Measurements from ENCODE around the gene BTG1.

BTG1 gene

DNA sequence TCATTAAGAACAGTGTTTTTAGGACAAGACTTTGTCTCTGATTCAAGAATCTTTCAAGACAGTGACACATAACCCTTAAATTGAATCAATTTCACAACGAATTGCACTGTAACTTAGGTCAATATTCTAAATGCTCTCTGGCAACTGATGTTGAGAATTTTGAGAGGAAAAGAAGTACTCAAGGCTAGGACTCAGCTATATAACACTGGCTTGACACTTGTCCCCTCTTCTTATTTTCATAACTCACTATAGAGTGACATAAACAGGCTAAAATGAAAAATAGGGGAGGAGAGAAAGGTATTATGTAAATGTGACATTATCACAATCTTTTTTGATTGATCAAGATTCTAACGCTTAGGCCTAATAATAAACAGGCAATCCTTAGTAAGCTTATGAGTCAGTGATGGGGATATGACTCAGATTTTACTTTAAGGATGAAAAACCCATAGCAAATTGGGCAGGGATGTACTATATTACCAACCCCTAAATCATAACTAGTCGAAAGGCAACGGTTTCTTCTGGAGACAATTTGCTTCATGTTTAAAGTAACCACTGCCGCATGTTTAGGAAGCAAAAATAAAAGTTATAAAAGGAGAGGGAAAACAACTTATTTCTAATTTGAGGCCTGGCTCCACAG lies 10.9 kb downstream of the BTG1 start:
- Histone ChIP-seq H3K36me3 (replicated peaks) (no peaks in the 10 kb centered on the region), H3K4me3 (no peak overlapping the region), H3K9me3 (no peaks in the 10 kb centered on the region), H3K4me1 (peaks cover 39% of the 10 kb centered on the region), H3K27me3 (ENCODE audit: low read depth) (0 out of 2 replicates have a peak, but pooled peaks cover 3% of the 10 kb centered on the region)
- DNase-seq (ENCODE audit: low spot score in 2 of 2), result no peak
- in situ Hi-C loops (cut with MboI; ENCODE audit: low sequenced_read_pairs), result no loop called here

- no peak for DNase-seq (ENCODE audit: low spot score in 2 of 2)
- Histone ChIP-seq H3K36me3 (replicated peaks) (no peaks in the 10 kb centered on the region), H3K4me3 (no peak overlapping the region), H3K4me1 (peaks cover 32% of the 10 kb centered on the region), H3K27me3 (ENCODE audit: low read depth) (0 out of 2 replicates have a peak, but pooled peaks cover 3% of the 10 kb centered on the region), H3K9me3 (no peaks in the 10 kb centered on the region)
- in situ Hi-C loops (cut with MboI; ENCODE audit: low sequenced_read_pairs), result no loop called here
Measured at GRCh38 chr12:92133795-92134637, 11.6 kb downstream of the BTG1 start.

DNA sequence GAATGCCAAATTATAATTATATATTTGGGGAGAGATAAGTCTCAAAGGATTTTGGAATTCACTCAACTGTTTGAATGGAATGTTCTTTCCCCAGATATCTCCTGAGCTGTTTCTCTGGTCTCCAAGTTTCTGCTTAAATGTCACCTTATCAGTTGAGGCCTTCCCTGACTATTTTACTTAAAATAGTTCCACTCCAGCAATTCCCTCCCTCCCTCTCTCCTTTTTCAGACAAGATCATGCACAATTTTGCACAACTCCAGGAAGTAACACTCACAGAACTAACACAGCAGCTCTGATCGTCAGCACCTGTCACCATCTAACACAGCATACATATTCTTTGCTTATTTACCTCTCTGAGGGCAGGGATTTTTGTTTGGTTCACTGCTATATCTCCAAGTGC lies 12.5 kb downstream of the BTG1 start:
- Histone ChIP-seq H3K4me3 (no peak overlapping the region), H3K4me1 (peaks cover 25% of the 10 kb centered on the region), H3K27me3 (ENCODE audit: low read depth) (0 out of 2 replicates have a peak, but pooled peaks cover 3% of the 10 kb centered on the region), H3K9me3 (no peaks in the 10 kb centered on the region), H3K36me3 (replicated peaks) (no peaks in the 10 kb centered on the region)
- no peak for DNase-seq (ENCODE audit: low spot score in 2 of 2)
- in situ Hi-C loops (cut with MboI; ENCODE audit: low sequenced_read_pairs), result no loop called here

DNA sequence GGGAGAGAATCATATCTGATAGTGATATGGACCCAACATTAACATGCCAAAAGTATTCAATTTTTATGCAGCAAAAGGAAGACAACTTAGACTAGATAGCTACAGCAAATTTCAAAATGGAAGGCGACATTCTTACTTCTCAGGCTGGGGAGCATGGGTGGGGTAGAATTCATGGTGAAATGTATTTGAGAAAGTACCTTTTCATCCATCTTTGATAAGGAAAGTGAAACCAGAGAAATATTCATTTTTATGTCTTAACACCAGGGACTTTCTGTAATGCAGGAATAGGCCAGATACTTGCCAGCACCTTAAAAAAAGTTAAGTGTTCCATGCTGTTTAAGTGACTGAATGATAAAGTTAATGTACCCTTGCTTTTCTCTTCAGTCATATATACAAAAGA lies 13.4 kb downstream of the BTG1 start:
- no peaks in the 10 kb centered on the region for H3K9me3 ChIP-seq
- H3K4me3 ChIP-seq, result no peak overlapping the region
- in situ Hi-C loops (cut with MboI; ENCODE audit: low sequenced_read_pairs), result no loop called here
- no peaks in the 10 kb centered on the region for H3K36me3 ChIP-seq (replicated peaks)
- H3K27me3 ChIP-seq (ENCODE audit: low read depth), result 0 out of 2 replicates have a peak, but pooled peaks cover 3% of the 10 kb centered on the region
- no peak for DNase-seq (ENCODE audit: low spot score in 2 of 2)
- H3K4me1 ChIP-seq, result peaks cover 16% of the 10 kb centered on the region

DNA sequence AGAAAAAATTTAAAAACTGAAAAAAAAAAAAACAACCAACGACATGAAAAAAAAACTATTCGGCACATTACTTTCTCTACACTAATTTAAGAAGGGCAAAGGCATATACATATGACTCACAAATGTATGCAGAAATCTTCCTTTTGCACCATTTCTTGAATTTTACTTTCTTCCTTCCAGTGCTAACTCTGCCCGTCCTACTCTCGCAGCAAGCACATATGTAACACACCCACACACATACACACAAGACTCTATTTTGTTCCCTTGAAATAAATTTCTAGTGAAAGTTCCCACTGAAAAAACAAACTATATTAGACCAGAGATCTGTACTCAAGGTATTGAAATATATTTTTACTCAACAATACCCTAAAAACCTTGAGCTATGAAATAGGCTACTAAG lies 14.6 kb downstream of the BTG1 start:
- in situ Hi-C loops (cut with MboI; ENCODE audit: low sequenced_read_pairs), result no loop called here
- H3K27me3 ChIP-seq (ENCODE audit: low read depth), result 0 out of 2 replicates have a peak, but pooled peaks cover 3% of the 10 kb centered on the region
- no peaks in the 10 kb centered on the region for H3K36me3 ChIP-seq (replicated peaks)
- no peak for DNase-seq (ENCODE audit: low spot score in 2 of 2)
- no peak overlapping the region for H3K4me3 ChIP-seq
- H3K9me3 ChIP-seq, result no peaks in the 10 kb centered on the region
- peaks cover 7% of the 10 kb centered on the region; the same call in 1 of the 2 replicates for H3K4me1 ChIP-seq

- Histone ChIP-seq H3K4me3 (no peak overlapping the region), H3K9me3 (no peaks in the 10 kb centered on the region), H3K36me3 (replicated peaks) (no peaks in the 10 kb centered on the region), H3K27me3 (ENCODE audit: low read depth) (0 out of 2 replicates have a peak, but pooled peaks cover 3% of the 10 kb centered on the region), H3K4me1 (peaks cover 2% of the 10 kb centered on the region; the same call in 1 of the 2 replicates)
- in situ Hi-C loops (cut with MboI; ENCODE audit: low sequenced_read_pairs), result no loop called here
- DNase-seq (ENCODE audit: low spot score in 2 of 2), result no peak
Measured at GRCh38 chr12:92129609-92130008, 16.0 kb downstream of the BTG1 start.

DNA sequence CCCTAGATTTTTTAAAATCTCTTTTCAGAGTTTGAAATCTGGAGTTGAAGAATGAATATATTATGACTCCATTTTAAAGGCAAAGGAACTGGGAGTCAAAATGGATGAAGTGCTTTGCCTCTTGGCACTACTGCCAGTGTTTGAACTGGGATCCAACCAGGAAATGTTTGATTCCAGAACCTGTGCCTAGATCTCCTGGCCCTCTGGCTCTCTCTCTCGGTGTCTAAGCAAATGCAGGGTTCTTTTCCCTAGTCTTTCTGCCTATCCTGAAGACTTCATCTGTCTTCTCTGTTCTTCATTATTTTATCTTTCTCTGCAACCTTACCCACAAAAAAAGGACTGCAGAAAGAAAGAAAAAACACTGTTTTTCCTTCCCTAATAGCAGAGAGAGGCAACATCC lies 17.0 kb downstream of the BTG1 start:
- DNase-seq (ENCODE audit: low spot score in 2 of 2), result no peak
- Histone ChIP-seq H3K4me1 (no peaks in the 10 kb centered on the region), H3K9me3 (no peaks in the 10 kb centered on the region), H3K27me3 (ENCODE audit: low read depth) (0 out of 2 replicates have a peak, but pooled peaks cover 3% of the 10 kb centered on the region), H3K4me3 (no peak overlapping the region), H3K36me3 (replicated peaks) (no peaks in the 10 kb centered on the region)
- in situ Hi-C loops (cut with MboI; ENCODE audit: low sequenced_read_pairs), result no loop called here

DNA sequence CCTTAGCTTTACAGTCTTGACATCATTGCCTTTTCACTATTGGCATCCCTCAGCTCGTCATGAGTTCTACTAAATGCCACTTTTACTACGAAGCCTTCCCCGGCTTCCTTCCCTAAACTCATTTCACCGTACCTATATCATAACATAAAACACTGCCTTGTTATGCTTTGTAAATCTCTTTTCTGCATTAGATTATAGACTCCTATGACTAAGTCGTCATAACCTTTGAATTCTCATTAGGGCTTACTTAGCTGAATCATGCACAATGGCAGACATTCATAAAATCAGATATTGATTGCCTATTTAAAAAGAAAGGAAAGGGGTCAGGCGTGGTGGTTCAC lies 21.0 kb downstream of the BTG1 start:
- Histone ChIP-seq H3K27me3 (ENCODE audit: low read depth) (no peaks in the 10 kb centered on the region), H3K4me1 (no peaks in the 10 kb centered on the region), H3K36me3 (replicated peaks) (no peaks in the 10 kb centered on the region), H3K4me3 (no peak overlapping the region), H3K9me3 (no peaks in the 10 kb centered on the region)
- DNase-seq (ENCODE audit: low spot score in 2 of 2), result no peak
- in situ Hi-C loops (cut with MboI; ENCODE audit: low sequenced_read_pairs), result no loop called here

GRCh38 chr12:92123780-92124688 lies 21.6 kb downstream of the BTG1 start:
- H3K4me1 ChIP-seq, result no peaks in the 10 kb centered on the region
- in situ Hi-C loops (cut with MboI; ENCODE audit: low sequenced_read_pairs), result no loop called here
- DNase-seq (ENCODE audit: low spot score in 2 of 2), result no peak
- H3K9me3 ChIP-seq, result no peaks in the 10 kb centered on the region
- H3K27me3 ChIP-seq (ENCODE audit: low read depth), result no peaks in the 10 kb centered on the region
- no peaks in the 10 kb centered on the region for H3K36me3 ChIP-seq (replicated peaks)
- no peak overlapping the region for H3K4me3 ChIP-seq

DNA sequence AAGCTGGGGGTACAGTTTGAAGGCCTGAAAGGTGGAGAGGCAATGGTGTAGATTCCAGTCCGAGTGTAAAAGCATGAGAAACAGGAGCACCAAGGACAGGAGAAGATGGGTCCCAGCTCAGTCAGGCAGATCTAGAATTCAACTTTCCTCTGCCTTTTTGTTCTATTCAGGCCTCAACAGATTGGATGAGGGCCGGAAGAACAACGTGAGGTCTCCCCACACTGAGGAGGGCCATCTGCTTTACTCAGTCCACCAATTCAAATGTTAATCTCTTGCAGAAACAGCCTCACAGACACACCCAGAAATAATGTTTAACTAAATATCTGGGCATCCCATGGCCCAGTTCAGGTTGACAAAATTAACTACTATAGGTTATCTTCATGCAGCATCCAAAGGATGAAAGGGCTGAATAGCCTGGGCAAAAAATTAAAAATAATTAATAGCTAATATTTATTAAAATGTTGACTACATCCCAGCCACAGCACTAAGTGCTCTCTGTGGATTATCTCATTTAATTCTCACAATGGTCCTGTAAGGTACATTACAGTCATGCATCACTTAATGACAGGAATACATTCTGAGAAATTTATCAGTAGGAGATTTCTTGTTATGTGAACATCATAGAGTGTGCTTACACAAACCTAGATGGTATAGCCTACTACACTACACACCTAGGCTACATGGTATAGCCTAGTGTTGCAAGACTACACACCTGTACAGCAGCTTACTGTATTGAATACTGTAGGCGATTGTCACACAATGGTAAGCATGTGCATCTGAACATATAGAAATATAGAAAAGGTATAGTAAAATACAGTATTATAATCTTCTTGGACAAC lies 22.5 kb downstream of the BTG1 start:
- Histone ChIP-seq H3K4me3 (no peak overlapping the region), H3K9me3 (no peaks in the 10 kb centered on the region), H3K36me3 (replicated peaks) (no peaks in the 10 kb centered on the region), H3K27me3 (ENCODE audit: low read depth) (no peaks in the 10 kb centered on the region), H3K4me1 (no peaks in the 10 kb centered on the region)
- in situ Hi-C loops (cut with MboI; ENCODE audit: low sequenced_read_pairs), result no loop called here
- DNase-seq (ENCODE audit: low spot score in 2 of 2), result no peak

GRCh38 chr12:92121826-92122225 lies 23.8 kb downstream of the BTG1 start:
- H3K4me3 ChIP-seq, result no peak overlapping the region
- no peaks in the 10 kb centered on the region for H3K36me3 ChIP-seq (replicated peaks)
- no peaks in the 10 kb centered on the region for H3K9me3 ChIP-seq
- no peak for DNase-seq (ENCODE audit: low spot score in 2 of 2)
- in situ Hi-C loops (cut with MboI; ENCODE audit: low sequenced_read_pairs), result no loop called here
- no peaks in the 10 kb centered on the region for H3K27me3 ChIP-seq (ENCODE audit: low read depth)
- H3K4me1 ChIP-seq, result no peaks in the 10 kb centered on the region

GRCh38 chr12:92118826-92119536 lies 26.7 kb downstream of the BTG1 start:
- in situ Hi-C loops (cut with MboI; ENCODE audit: low sequenced_read_pairs), result no loop called here
- Histone ChIP-seq H3K4me3 (no peak overlapping the region), H3K9me3 (no peaks in the 10 kb centered on the region), H3K4me1 (no peaks in the 10 kb centered on the region), H3K27me3 (ENCODE audit: low read depth) (no peaks in the 10 kb centered on the region), H3K36me3 (replicated peaks) (no peaks in the 10 kb centered on the region)
- DNase-seq (ENCODE audit: low spot score in 2 of 2), result no peak
